Measurements from ENCODE around the gene RAPGEF2. TPM values are rescaled to one million over a fixed set of nuclear protein-coding genes. Genes with fewer than 3 reads are reported as not detected.

Gene RAPGEF2
- total RNA-seq, 1 experiment from 2014 or later = 37.1 TPM

- no peak overlapping the region for H3T11ph ChIP-seq (ENCODE audit: low read length)
- no peak overlapping the region for H2AFZ ChIP-seq (ENCODE audit: low read length)
- H4K8ac ChIP-seq (replicated peaks; ENCODE audit: insufficient read length, low read depth, low read length) = no peak overlapping the region
- no peak overlapping the region for H3K4ac ChIP-seq (ENCODE audit: low read depth, low read length)
- DNase-seq = no peak
- H3K27me3 ChIP-seq (ENCODE audit: insufficient read depth, low read length) = no peaks in the 10 kb centered on the region
- H3K56ac ChIP-seq (ENCODE audit: insufficient read length, low read depth, low read length) = no peak overlapping the region
- Mint-ChIP-seq H3K4me1 (peaks cover 30 to 35% of the 10 kb centered on the region in 2 experiments), H3K4me3 (no peak overlapping the region), H3K36me3 (ENCODE audit: insufficient read depth in 1 of 3, low read depth in 3 of 3) (no peaks in the 10 kb centered on the region), H3K27me3 (ENCODE audit: low read depth) (no peaks in the 10 kb centered on the region), H3K27ac (peak overlapping the region in 1 of 3 experiments; percentile 37; a peak in 1 of 7 replicates), H3K9me3 (no peaks in the 10 kb centered on the region)
- H4K91ac ChIP-seq (ENCODE audit: insufficient read length, low read depth, low read length) = no peak overlapping the region
- H3K79me2 ChIP-seq (ENCODE audit: insufficient read depth, low read length) = peaks cover 12% of the 10 kb centered on the region; the same call in 1 of the 2 replicates
- no peak overlapping the region for H3K27ac ChIP-seq (ENCODE audit: insufficient read length, low read depth, low read length)
- no peaks in the 10 kb centered on the region for H3K23me2 ChIP-seq (ENCODE audit: insufficient read length, low read depth, low read length, poor library complexity, severe bottlenecking)
- H4K5ac ChIP-seq (ENCODE audit: insufficient read length, low read depth, low read length) = no peak overlapping the region
- no peak overlapping the region for H3K4me2 ChIP-seq (ENCODE audit: insufficient read depth, insufficient read length, low read length)
- no peak overlapping the region for H2BK15ac ChIP-seq (ENCODE audit: low read depth, low read length)
- no peaks in the 10 kb centered on the region for H3K79me1 ChIP-seq (ENCODE audit: insufficient read depth, low read depth, low read length, poor library complexity, severe bottlenecking)
- H2BK5ac ChIP-seq (ENCODE audit: insufficient read length, low read length) = no peak overlapping the region
- H3K18ac ChIP-seq (ENCODE audit: insufficient read length, low read depth, low read length) = no peak overlapping the region
- H3K9me3 ChIP-seq (ENCODE audit: control insufficient read depth, low read depth, low read length) = no peaks in the 10 kb centered on the region
- no peak overlapping the region for H3K14ac ChIP-seq (ENCODE audit: insufficient read depth, low read length)
- H3K23ac ChIP-seq (ENCODE audit: insufficient read length, low read depth, low read length) = no peak overlapping the region
- no peak overlapping the region for H2BK120ac ChIP-seq (ENCODE audit: low read depth, low read length, poor library complexity, severe bottlenecking)
- TF ChIP-seq, protein P1, sequence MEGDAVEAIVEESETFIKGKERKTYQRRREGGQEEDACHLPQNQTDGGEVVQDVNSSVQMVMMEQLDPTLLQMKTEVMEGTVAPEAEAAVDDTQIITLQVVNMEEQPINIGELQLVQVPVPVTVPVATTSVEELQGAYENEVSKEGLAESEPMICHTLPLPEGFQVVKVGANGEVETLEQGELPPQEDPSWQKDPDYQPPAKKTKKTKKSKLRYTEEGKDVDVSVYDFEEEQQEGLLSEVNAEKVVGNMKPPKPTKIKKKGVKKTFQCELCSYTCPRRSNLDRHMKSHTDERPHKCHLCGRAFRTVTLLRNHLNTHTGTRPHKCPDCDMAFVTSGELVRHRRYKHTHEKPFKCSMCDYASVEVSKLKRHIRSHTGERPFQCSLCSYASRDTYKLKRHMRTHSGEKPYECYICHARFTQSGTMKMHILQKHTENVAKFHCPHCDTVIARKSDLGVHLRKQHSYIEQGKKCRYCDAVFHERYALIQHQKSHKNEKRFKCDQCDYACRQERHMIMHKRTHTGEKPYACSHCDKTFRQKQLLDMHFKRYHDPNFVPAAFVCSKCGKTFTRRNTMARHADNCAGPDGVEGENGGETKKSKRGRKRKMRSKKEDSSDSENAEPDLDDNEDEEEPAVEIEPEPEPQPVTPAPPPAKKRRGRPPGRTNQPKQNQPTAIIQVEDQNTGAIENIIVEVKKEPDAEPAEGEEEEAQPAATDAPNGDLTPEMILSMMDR (conservative IDR thresholded peaks at IDR 0.05) = no peak
- no peak overlapping the region for H2AK5ac ChIP-seq (ENCODE audit: insufficient read length, low read length)
- H4K20me1 ChIP-seq (ENCODE audit: control insufficient read depth, insufficient read depth, insufficient read length) = no peaks in the 10 kb centered on the region
- H2BK20ac ChIP-seq (ENCODE audit: low read depth, low read length, poor library complexity, severe bottlenecking) = no peak overlapping the region
- H3K4me1 ChIP-seq (ENCODE audit: insufficient read depth, low read length) = peaks cover 13% of the 10 kb centered on the region
- WGBS (ENCODE audit: extremely low coverage, insufficient read length, low lambda C conversion rate) = no CpG with 5 or more reads among the region's 3 CpGs
- no peak overlapping the region for H2BK12ac ChIP-seq (ENCODE audit: insufficient read length, low read depth, low read length)
- no peak overlapping the region for H3K9ac ChIP-seq (ENCODE audit: extremely low read depth, insufficient read length, low read length)
Observed at GRCh38 chr4:159224408-159224807, 121.5 kb downstream of the RAPGEF2 start.
